NCI-H748 treated with DMSO at 0.1 percent for 48 hours (cell line): Measurements from ENCODE around the gene NHLRC2.
"Not testable (repeated sequence)": the region's sequence is repeated elsewhere in the genome, so short reads cannot be mapped to it uniquely, and the experiment has no call there.

Source experiments
- DNase-seq: peaks from one replicate; lab custom pipeline; 2025; lab: John Stamatoyannopoulos, UW

NHLRC2 gene

GRCh38 chr10:113854013-113854760 lies at the start of gene NHLRC2, which contains the start of gene DCLRE1A:
TSS of gene NHLRC2 (plus strand) at chr10:113854661. CDS start at chr10:113854873, 212 bp downstream.
TSS of gene DCLRE1A (minus strand) at chr10:113854082. CDS start at chr10:113853182, 900 bp downstream.
- peak; percentile 71 for DNase-seq

GRCh38 chr10:113806503-113806902 lies 48.0 kb upstream of the NHLRC2 start:
- no peak for DNase-seq

- no peak for DNase-seq
These were observed 46.3 kb upstream of the NHLRC2 start for GRCh38 chr10:113808168-113808567.

- not testable (repeated sequence) for DNase-seq
These were observed 39.8 kb upstream of the NHLRC2 start for GRCh38 chr10:113814700-113815099.

GRCh38 chr10:113819989-113820388 lies 34.5 kb upstream of the NHLRC2 start:
- no peak for DNase-seq

GRCh38 chr10:113820507-113820906 lies 34.0 kb upstream of the NHLRC2 start:
- no peak for DNase-seq

- DNase-seq = not testable (repeated sequence)
These were observed 33.2 kb upstream of the NHLRC2 start for GRCh38 chr10:113821306-113821705.

GRCh38 chr10:113822174-113822573 lies 32.3 kb upstream of the NHLRC2 start:
- no peak for DNase-seq

- DNase-seq = no peak
These were observed 31.1 kb upstream of the NHLRC2 start for GRCh38 chr10:113823389-113823788.

- DNase-seq = no peak
These were observed 28.7 kb upstream of the NHLRC2 start for GRCh38 chr10:113825791-113826190.

GRCh38 chr10:113828567-113828966 lies 25.9 kb upstream of the NHLRC2 start:
- DNase-seq = not testable (repeated sequence)

GRCh38 chr10:113842171-113842570 lies 12.3 kb upstream of the NHLRC2 start:
- DNase-seq = no peak

GRCh38 chr10:113843972-113844485 lies 10.4 kb upstream of the NHLRC2 start:
- no peak for DNase-seq

- DNase-seq = no peak
These were observed 8.4 kb upstream of the NHLRC2 start for GRCh38 chr10:113846036-113846435.

GRCh38 chr10:113849140-113849803 lies 5.2 kb upstream of the NHLRC2 start:
- DNase-seq = no peak

- no peak for DNase-seq
These were observed 4.5 kb upstream of the NHLRC2 start for GRCh38 chr10:113849946-113850345.

GRCh38 chr10:113853578-113854012 lies 866 bp upstream of the NHLRC2 start:
- DNase-seq = no peak

GRCh38 chr10:113854761-113855588 lies 514 bp downstream of the NHLRC2 start:
- peak; percentile 20 for DNase-seq

GRCh38 chr10:113856563-113856962 lies 2.1 kb downstream of the NHLRC2 start:
- no peak for DNase-seq

- no peak for DNase-seq
These were observed 2.7 kb downstream of the NHLRC2 start for GRCh38 chr10:113857210-113857609.

- no peak for DNase-seq
These were observed 4.1 kb downstream of the NHLRC2 start for GRCh38 chr10:113858541-113858940.

- DNase-seq = no peak
These were observed 4.8 kb downstream of the NHLRC2 start for GRCh38 chr10:113859261-113859660.
